AG04449 (cell line): ENCODE measurements around the gene TLR6.

Experiments
- CTCF ChIA-PET: fragments of 350-600 bp; formaldehyde crosslinking; extraction: SDS; loops from one replicate; lab custom pipeline; 2021; ENCODE audit warnings: antibody characterized with exemption; lab: Yijun Ruan, JAX
- POLR2A ChIA-PET: fragments of 400-600, 350-600 bp; formaldehyde crosslinking; extraction: SDS; loops from one replicate; lab custom pipeline; 2020; ENCODE audit warnings: antibody characterized with exemption, inconsistent platforms; lab: Yijun Ruan, JAX
- DNase-seq: peaks from one replicate; pipeline ENCODE4 v3.0.0-alpha.2; 2010; ENCODE audit warnings: low read depth, low spot score
- H3K4me3 ChIP-seq: 2 replicates; pipeline ENCODE4 v1.5.1; 2011; ENCODE audit warnings: low read depth, mild to moderate bottlenecking, control low read depth, low read length
- CTCF ChIP-seq: IDR thresholded peaks from one replicate; pipeline ENCODE4 v1.5.1; 2011; ENCODE audit warnings: mild to moderate bottlenecking, moderate library complexity, low read length, control low read depth, inconsistent platforms; ENCODE audit not compliant: insufficient read depth; ENCODE audit errors: missing control alignments

TLR6 gene

DNA sequence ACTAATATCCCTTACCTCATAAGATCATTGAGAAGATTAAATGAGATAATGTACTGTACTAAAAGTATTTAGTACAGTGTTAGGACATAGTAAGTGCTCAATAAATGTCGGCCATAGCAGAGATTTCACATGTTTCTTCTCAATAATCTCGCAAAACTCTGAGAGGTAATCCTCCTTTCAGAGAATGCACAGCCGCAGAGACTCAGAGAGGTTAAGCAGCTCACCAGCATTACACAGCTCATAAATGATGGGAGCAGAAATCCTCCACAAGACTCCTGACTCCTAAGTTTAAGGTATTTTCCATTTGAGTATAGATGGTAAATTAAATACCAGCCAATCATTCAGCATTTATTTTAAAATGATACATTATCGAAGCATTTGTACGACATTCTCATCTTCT is 45.6 kb upstream of the TLR6 start:
- no peak for DNase-seq
- CTCF ChIA-PET, result interaction anchor here (0.6 to 4.9 kb wide), 11 partner anchors 9 to 232 kb away, joined by 3 to 48 read pairs (median 4); partner anchors contain the start of gene TLR10
- H3K4me3 ChIP-seq, result no peak overlapping the region
- POLR2A ChIA-PET, result no interaction called here
- no peak for TF ChIP-seq CTCF

DNA sequence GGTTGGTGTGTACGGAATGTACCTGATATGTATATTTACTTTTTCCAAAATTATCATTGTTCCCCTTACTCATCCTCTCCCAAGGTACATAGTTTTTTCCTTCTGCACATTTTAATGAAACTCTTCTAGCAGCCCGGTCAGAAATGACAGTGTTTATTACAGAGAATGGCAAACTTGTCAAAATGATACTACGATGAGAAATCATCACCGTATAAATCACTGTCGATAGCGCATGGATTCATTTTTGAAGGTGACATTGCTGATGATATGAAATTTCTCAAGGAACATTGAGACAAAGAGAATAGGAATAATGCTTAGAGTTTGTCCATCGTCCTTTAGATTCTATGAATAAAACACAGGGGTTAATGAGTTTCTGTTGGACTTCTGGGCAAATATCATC is 41.6 kb upstream of the TLR6 start:
- CTCF ChIA-PET, result no interaction called here
- POLR2A ChIA-PET, result no interaction called here
- TF ChIP-seq CTCF, result no peak
- no peak overlapping the region for H3K4me3 ChIP-seq
- no peak for DNase-seq

DNA sequence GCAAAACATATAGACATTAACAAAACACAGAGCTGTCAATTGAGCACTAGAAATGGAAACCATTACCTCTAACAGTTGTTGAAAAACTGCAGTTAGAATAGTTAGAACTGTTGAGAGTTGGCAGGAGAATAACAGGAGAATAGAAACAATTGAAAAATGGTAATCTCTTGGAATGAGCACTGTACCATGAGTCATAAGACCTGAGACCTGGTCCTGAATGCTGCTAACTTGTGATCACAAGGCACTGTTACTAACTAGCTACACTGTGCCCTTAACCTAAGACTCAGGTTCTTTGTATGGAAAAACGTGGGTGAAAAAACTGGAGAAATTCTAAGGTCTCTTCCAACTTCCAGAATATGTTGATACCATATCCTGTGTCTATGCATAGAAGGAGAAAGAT is 40.3 kb upstream of the TLR6 start:
- ChIA-PET CTCF (interaction anchor here (1.5 kb wide), 2 partner anchors 137 to 212 kb away, joined by 3 read pairs; no protein-coding TSS in a partner anchor), POLR2A (interaction anchor here (0.7 kb wide), 1 partner anchor 127 kb away, joined by 3 read pairs; no protein-coding TSS in a partner anchor)
- no peak overlapping the region for H3K4me3 ChIP-seq
- DNase-seq, result no peak
- no peak for TF ChIP-seq CTCF

DNA sequence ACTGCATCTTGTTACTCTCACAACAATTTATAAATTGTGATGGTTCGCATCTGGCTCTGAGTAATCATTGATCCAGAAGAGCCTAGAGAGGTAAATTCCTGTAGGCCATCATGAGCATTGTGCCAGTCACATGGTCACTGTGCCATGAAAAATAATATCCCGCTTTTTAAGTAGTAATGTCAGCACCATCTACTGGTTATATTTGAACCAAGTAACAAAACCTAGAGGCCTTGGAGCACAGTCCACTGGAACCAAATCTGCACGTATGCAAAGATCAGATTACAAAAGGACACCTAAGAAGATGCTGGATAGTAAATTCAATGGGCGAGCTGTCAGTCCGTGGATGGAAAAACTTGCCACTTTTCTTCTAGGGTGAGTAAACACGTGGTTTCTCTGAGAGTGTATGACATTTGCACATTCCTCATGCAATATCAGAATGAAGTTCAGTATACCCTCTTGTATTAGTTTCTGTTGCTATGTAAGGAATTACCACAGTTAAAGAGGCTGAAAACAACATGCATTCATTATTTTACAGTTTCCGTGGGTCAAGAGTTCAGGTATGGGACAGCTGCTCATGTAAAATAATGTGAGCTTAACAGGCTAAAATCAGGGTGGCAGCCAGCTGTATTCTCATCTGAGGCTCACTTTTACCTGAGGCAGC is 37.8 kb upstream of the TLR6 start:
- POLR2A ChIA-PET, result no interaction called here
- CTCF ChIA-PET, result interaction anchor here (0.6 to 1.7 kb wide), 4 partner anchors 7 to 138 kb away, joined by 3 to 6 read pairs (median 4); no protein-coding TSS in a partner anchor
- TF ChIP-seq CTCF, result no peak
- no peak overlapping the region for H3K4me3 ChIP-seq
- DNase-seq, result no peak

GRCh38 chr4:38891051-38891983 is 34.7 kb upstream of the TLR6 start:
- H3K4me3 ChIP-seq, result no peak overlapping the region
- DNase-seq, result no peak

More at GRCh38 chr4:38891051-38891983, 34.7 kb upstream of the TLR6 start:
- ChIA-PET CTCF (interaction anchor here (0.6 to 3.2 kb wide), 7 partner anchors 10 to 244 kb away, joined by 3 to 20 read pairs (median 3); no protein-coding TSS in a partner anchor), POLR2A (interaction anchor here (1.3 kb wide), 1 partner anchor 8 kb away, joined by 4 read pairs; no protein-coding TSS in a partner anchor)
- TF ChIP-seq CTCF, result no peak
